K562 treated with DMSO at 1 percent for 24 hours (cell line): ENCODE data around the gene SPATA4. TPM values are rescaled to one million over a fixed set of nuclear protein-coding genes. Genes with fewer than 3 reads are reported as not detected.

Source experiments
- total RNA-seq: library from RNA; unstranded; fragments of 300-600 nt; gene quantifications from 2 replicates; pipeline ENCODE4 v1.2.3, GENCODE V29; 2022; ENCODE audit warnings: low read depth; ENCODE audit not compliant: insufficient read depth

Gene SPATA4
- not detected in 2 replicates for total RNA-seq

GRCh38 chr4:176195184-176195978 is at the start of gene SPATA4:
Gene SPATA4 (minus strand): TSS chr4:176195585. CDS start chr4:176195562, 23 bp downstream.

Other genes starting within 250 kb of the SPATA4 start
- not detected in 2 replicates for gene WDR17, start 129.7 kb downstream of the SPATA4 start, total RNA-seq
- not detected in 2 replicates for gene ASB5, start 73.6 kb upstream of the SPATA4 start, total RNA-seq
- 52.5 and 63.8 TPM in 2 replicates for gene SPCS3, start 124.4 kb upstream of the SPATA4 start, total RNA-seq